Measurements from ENCODE around the gene ABI2.

- TF ChIP-seq POLR2A (IDR thresholded peaks at IDR 0.05): no peak
- no peak for TF ChIP-seq CTCF (IDR thresholded peaks at IDR 0.05)
These were observed 19.2 kb downstream of the ABI2 start for GRCh38 chr2:203347375-203347774.

All from vagina (tissue), 2 donors.